Activated T-helper 17 cell treated with anti-CD3 and anti-CD28 coated beads, Interleukin-2, amount 50 U/mL, for 72 hours (primary cell): ENCODE measurements around the gene MDM4. TPM values are rescaled to one million over a fixed set of nuclear protein-coding genes. Genes with fewer than 3 reads are reported as not detected.

Experiments used
- ATAC-seq: fragments of 150-1000 bp; cut with Tn5 transposase; replicated peaks from 2 replicates; pipeline ENCODE4 v1.10.0; 2021; ENCODE audit warnings: mild to moderate bottlenecking, moderate library complexity
- H3K27ac Mint-ChIP-seq: one replicate; pipeline ENCODE4 v1.8.0; 2022; ENCODE audit warnings: mixed read lengths
- H3K27me3 Mint-ChIP-seq: one replicate; pipeline ENCODE4 v1.8.0; 2022; ENCODE audit warnings: mixed read lengths
- H3K36me3 Mint-ChIP-seq: one replicate; pipeline ENCODE4 v1.8.0; 2022; ENCODE audit warnings: low read depth, mild to moderate bottlenecking, mixed read lengths
- H3K4me1 Mint-ChIP-seq: one replicate; pipeline ENCODE4 v1.8.0; 2022; ENCODE audit warnings: mixed read lengths
- H3K4me3 Mint-ChIP-seq: one replicate; pipeline ENCODE4 v1.8.0; 2022; ENCODE audit warnings: mild to moderate bottlenecking, mixed read lengths
- H3K9me3 Mint-ChIP-seq: one replicate; pipeline ENCODE4 v1.8.0; 2022; ENCODE audit warnings: mixed read lengths
- total RNA-seq, 2 donors: library from RNA; stranded (reverse); gene quantifications; one replicate each; pipeline ENCODE4 v1.2.3, GENCODE V29; 2022

The MDM4 gene
- total RNA-seq = 100 to 1,000 TPM in 1 of 2 donors, 10 to 100 TPM in 1; 71.3 to 130 TPM

DNA sequence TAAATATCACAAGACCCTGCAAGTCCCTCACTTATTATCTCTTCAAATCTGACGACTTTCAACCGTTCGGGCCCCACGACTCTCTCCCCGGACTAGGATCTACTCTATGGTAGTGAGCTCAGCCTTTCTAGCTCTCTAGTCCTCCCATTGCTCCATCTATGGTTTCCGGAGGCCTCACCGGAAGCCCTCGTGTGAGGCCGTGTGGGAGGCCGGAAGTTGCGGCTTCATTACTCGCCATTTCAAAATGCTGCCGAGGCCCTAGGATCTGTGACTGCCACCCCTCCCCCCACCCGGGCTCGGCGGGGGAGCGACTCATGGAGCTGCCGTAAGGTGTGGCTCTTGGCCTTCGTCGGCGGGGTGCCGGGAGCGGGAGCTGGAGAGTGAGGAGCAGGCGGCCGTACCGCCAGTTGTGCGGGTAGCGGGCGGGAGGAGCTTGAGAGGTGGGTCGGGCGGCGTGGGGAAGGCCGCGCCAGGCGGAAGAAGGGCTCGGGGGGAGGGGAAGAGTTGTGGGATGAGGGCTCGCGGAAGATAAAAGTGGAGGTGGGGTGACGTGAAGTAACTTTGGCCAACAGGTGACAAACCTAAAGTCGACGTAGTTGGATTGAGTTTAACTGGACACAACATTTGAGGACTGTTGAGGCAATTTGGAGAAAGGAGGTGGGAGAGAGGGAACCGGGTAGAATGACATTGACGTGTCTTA is at the start of gene MDM4:
Gene MDM4, plus strand, starts transcription at position 227 of the 700 bp plus-strand sequence. CDS start 9,113 bp downstream, outside the sequence.
- Mint-ChIP-seq H3K36me3 (peaks cover 36% of the 10 kb centered on the region), H3K4me3 (peak within 1 kb of the TSS; percentile 84), H3K4me1 (peaks cover 31% of the 10 kb centered on the region), H3K9me3 (no peaks in the 10 kb centered on the region), H3K27me3 (no peaks in the 10 kb centered on the region), H3K27ac (no peak within 1 kb of the TSS)
- peak; percentile 87 for ATAC-seq

GRCh38 chr1:204466416-204467405 is 49.5 kb upstream of the MDM4 start:
- peak overlapping the region; percentile 10 for H3K27ac Mint-ChIP-seq
- no peaks in the 10 kb centered on the region for H3K9me3 Mint-ChIP-seq
- H3K36me3 Mint-ChIP-seq = peaks cover 69% of the 10 kb centered on the region
- H3K27me3 Mint-ChIP-seq = no peaks in the 10 kb centered on the region
- no peak overlapping the region for H3K4me3 Mint-ChIP-seq
- peaks cover 40% of the 10 kb centered on the region for H3K4me1 Mint-ChIP-seq
- ATAC-seq = no peak

- no peak for ATAC-seq
- H3K27me3 Mint-ChIP-seq = no peaks in the 10 kb centered on the region
- peaks cover 62% of the 10 kb centered on the region for H3K36me3 Mint-ChIP-seq
- no peak overlapping the region for H3K27ac Mint-ChIP-seq
- peaks cover 30% of the 10 kb centered on the region for H3K4me1 Mint-ChIP-seq
- no peaks in the 10 kb centered on the region for H3K9me3 Mint-ChIP-seq
- H3K4me3 Mint-ChIP-seq = no peak overlapping the region
These were observed 48.0 kb upstream of the MDM4 start for GRCh38 chr1:204468206-204468605.

GRCh38 chr1:204468766-204469302 is 47.4 kb upstream of the MDM4 start:
- Mint-ChIP-seq H3K4me1 (peaks cover 24% of the 10 kb centered on the region), H3K4me3 (no peak overlapping the region), H3K27ac (no peak overlapping the region), H3K36me3 (peaks cover 57% of the 10 kb centered on the region), H3K27me3 (no peaks in the 10 kb centered on the region), H3K9me3 (no peaks in the 10 kb centered on the region)
- ATAC-seq = no peak

- H3K27me3 Mint-ChIP-seq = no peaks in the 10 kb centered on the region
- H3K4me1 Mint-ChIP-seq = peaks cover 21% of the 10 kb centered on the region
- no peak for ATAC-seq
- no peak overlapping the region for H3K4me3 Mint-ChIP-seq
- H3K9me3 Mint-ChIP-seq = no peaks in the 10 kb centered on the region
- peaks cover 53% of the 10 kb centered on the region for H3K36me3 Mint-ChIP-seq
- H3K27ac Mint-ChIP-seq = no peak overlapping the region
These were observed 46.9 kb upstream of the MDM4 start for GRCh38 chr1:204469304-204469703.

DNA sequence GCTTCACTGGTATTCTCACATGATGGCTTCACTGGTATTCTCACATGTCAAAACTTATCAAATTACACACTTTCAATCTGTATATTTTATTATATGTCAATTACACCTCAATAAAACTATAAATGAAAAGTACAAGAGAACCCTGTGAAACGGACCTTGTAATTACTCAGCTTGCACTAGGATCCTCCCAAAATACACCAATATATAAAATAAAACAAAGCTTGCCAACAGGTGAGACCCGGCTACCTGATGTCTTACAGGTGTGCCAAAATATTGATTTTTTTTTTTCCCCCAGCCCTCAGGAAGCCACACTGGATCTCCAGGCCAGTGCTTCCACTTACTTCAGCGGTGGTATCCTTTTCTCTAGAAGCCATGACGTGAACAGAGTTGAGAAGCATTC is 44.5 kb upstream of the MDM4 start:
- H3K27me3 Mint-ChIP-seq = no peaks in the 10 kb centered on the region
- H3K36me3 Mint-ChIP-seq = peaks cover 38% of the 10 kb centered on the region
- H3K27ac Mint-ChIP-seq = no peak overlapping the region
- no peak overlapping the region for H3K4me3 Mint-ChIP-seq
- H3K4me1 Mint-ChIP-seq = peaks cover 19% of the 10 kb centered on the region
- H3K9me3 Mint-ChIP-seq = no peaks in the 10 kb centered on the region
- no peak for ATAC-seq

DNA sequence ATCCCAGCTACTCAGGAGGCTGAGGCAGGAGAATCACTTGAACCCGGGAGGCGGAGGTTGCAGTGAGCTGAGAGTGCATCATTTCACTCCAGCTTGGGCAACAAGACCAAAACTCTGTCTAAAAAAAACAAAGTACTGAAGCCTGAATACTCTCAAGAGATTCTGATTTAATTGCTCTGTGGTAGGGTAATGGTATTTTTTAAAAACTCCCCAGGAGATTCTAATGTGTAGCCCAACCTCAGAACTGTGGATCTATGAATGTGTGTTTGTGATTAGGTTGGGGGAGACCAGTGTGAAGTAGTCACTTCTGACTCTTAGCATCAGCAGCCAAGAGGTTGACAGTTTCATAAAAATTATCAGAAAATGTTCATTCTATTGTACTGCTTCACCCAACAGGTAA is 43.5 kb upstream of the MDM4 start:
- no peaks in the 10 kb centered on the region for H3K27me3 Mint-ChIP-seq
- ATAC-seq = no peak
- peak overlapping the region; percentile 19 for H3K27ac Mint-ChIP-seq
- H3K4me3 Mint-ChIP-seq = no peak overlapping the region
- no peaks in the 10 kb centered on the region for H3K9me3 Mint-ChIP-seq
- peaks cover 31% of the 10 kb centered on the region for H3K36me3 Mint-ChIP-seq
- H3K4me1 Mint-ChIP-seq = peaks cover 28% of the 10 kb centered on the region

DNA sequence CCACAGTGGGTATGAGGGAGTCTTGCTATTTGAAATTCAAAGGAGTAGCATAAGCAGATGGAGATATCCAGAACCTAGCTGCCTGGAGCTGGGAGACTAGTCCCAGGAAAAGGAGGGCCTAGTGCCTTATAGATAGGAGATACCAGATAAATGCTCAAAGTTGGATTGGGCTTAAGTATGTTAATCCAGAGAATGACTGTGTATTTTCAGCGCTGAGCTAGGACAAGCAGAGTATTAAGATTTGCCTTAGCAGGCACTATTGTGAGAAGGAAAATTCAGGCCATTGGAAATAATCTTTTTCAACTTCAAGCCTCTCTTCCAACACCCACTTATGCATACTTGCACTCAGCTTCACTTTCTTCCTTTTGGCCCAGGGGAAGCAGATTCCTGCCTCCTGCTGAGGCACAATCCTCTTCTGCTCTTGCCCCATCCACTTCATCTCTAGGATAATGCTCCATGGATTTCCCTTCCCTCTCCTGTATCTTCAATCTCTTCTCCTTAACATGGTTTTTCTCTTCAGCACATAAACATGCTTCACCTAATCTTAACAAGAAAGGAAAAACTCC is 42.7 kb upstream of the MDM4 start:
- Mint-ChIP-seq H3K36me3 (peaks cover 25% of the 10 kb centered on the region), H3K9me3 (no peaks in the 10 kb centered on the region), H3K27me3 (no peaks in the 10 kb centered on the region), H3K4me1 (peaks cover 36% of the 10 kb centered on the region), H3K4me3 (no peak overlapping the region), H3K27ac (peak overlapping the region; percentile 19)
- no peak for ATAC-seq

DNA sequence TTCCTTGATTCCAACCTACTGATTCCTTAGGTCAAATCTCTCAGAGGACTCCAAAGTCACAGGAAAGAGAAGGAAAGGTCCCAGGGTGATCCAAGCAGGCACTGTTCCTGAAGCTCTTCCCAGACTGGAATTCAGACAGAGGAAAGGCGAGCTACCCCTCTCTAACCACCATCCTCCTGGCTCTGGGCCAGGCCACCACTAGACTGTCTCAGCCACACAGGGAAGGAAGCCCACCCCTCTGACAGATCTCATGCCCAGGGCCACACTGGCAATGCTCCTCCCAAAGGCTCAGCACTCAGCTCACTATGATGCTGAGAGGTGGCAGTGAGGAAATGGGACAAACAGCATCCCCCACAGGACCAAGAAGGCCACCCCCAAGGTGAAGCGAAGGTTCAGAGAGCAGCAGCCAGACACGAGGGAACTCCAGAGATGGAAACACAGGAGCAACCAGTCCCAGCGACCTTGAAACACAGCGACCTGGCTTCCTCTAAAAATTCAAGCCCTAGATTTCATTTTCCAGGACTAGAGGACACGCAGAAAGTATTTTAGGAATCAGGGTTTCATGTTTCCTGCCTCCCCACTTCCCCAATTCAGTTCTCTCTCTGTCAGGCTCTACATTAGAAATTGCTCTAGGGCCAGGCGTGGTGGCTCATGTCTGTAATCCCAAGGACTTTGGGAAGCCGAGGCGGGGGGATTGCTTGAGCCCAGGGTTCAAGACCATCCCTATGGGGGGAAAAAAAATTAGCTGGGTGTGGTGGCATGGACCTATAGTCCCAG is 40.4 kb upstream of the MDM4 start:
- H3K4me1 Mint-ChIP-seq = peaks cover 51% of the 10 kb centered on the region
- ATAC-seq = no peak

GRCh38 chr1:204476563-204476962 is 39.6 kb upstream of the MDM4 start:
- Mint-ChIP-seq H3K27ac (peak overlapping the region; percentile 75), H3K9me3 (no peaks in the 10 kb centered on the region), H3K4me1 (peaks cover 58% of the 10 kb centered on the region), H3K36me3 (peaks cover 6% of the 10 kb centered on the region), H3K4me3 (no peak overlapping the region), H3K27me3 (no peaks in the 10 kb centered on the region)
- ATAC-seq = no peak

More for the DNA sequence above, 40.4 kb upstream of the MDM4 start:
- Mint-ChIP-seq H3K27ac (peak overlapping the region; percentile 0), H3K4me3 (no peak overlapping the region), H3K9me3 (no peaks in the 10 kb centered on the region), H3K36me3 (peaks cover 6% of the 10 kb centered on the region), H3K27me3 (no peaks in the 10 kb centered on the region)

DNA sequence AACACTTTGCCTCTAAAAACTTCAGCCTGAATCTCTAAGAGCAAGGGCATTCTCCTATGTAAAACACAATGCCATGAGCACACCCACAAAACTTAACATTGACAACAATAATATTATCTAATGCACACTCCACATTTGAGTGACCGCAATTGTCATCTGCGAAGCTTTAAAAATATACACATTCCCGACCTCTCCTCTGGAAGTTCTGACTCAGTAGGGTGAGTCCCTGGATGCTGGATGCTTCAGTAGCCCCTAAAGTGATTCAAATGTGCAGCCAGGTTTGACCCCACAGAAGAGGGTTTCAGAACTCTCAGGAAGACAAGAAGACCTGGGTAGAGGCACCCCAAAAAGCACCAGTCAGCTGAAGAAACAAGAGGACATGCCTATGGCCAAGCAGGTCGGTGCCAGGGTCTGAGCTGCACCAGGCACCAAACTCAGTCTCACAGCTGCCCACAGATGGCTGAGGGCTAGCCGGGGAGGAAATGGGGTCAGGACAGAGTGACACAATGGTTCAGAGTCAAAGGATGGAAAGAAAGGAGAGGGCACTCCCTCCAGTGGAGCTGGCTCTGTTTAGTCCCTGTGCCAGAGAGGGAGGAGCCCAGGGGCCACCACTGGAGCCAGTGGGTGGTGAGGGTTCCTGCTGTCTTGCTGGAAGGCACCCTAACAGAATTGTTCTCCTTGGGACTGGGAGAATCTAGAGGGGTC is 39.0 kb upstream of the MDM4 start:
- Mint-ChIP-seq H3K4me3 (no peak overlapping the region), H3K4me1 (peaks cover 59% of the 10 kb centered on the region), H3K9me3 (no peaks in the 10 kb centered on the region), H3K27me3 (no peaks in the 10 kb centered on the region), H3K36me3 (peaks cover 6% of the 10 kb centered on the region), H3K27ac (peak overlapping the region; percentile 75)
- peak; percentile 9 for ATAC-seq

GRCh38 chr1:204478172-204478899 is 37.9 kb upstream of the MDM4 start:
- Mint-ChIP-seq H3K36me3 (peaks cover 9% of the 10 kb centered on the region), H3K4me3 (no peak overlapping the region), H3K27ac (peak overlapping the region; percentile 75), H3K27me3 (no peaks in the 10 kb centered on the region), H3K9me3 (no peaks in the 10 kb centered on the region), H3K4me1 (peaks cover 59% of the 10 kb centered on the region)
- ATAC-seq = no peak

- H3K4me1 Mint-ChIP-seq = peaks cover 62% of the 10 kb centered on the region
- ATAC-seq = no peak
- no peaks in the 10 kb centered on the region for H3K27me3 Mint-ChIP-seq
- peaks cover 15% of the 10 kb centered on the region for H3K36me3 Mint-ChIP-seq
- peak overlapping the region; percentile 75 for H3K27ac Mint-ChIP-seq
- no peak overlapping the region for H3K4me3 Mint-ChIP-seq
- H3K9me3 Mint-ChIP-seq = no peaks in the 10 kb centered on the region
These were observed 37.3 kb upstream of the MDM4 start for GRCh38 chr1:204478921-204479320.
